Measurements from ENCODE around the gene HECTD4. TPM values are rescaled to one million over a fixed set of nuclear protein-coding genes. Genes with fewer than 3 reads are reported as not detected.

The HECTD4 gene
- polyA plus RNA-seq, 1 donor = 38.1 TPM

DNA sequence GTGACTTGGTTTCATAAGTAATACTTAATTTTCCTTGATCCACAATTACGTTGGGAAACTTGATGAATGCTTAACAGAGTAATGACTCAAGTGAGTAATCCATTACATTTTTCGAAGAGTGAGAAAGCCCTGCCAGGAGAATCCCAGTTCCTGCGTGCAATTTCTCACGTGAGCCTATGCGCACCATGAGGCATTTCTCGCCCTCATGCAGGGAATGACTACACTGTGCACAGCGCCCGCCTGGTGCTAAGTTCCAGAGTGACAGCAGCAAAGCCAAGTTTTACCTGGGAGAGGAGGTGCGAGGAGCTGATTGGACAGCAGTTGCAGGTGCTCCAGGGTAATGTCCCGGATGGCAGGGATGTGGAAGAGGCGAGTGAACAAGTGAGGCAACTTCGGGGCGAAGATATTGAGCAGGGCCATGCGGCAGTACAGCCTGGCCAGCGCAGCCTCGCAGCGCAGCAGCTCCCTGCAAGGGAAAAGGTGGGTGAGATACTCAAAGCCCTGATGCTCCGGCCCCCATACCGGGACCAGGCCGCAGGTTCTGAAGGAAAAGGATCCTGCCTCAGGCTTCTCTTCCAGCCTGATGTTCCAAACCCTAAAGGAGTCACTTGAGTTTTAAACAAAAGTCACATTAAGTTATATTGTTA is 187.5 kb downstream of the HECTD4 start:
- Histone ChIP-seq H3K27ac (ENCODE audit: low read length) (no peak overlapping the region), H3K4me3 (ENCODE audit: low read length) (no peak overlapping the region), H3K36me3 (ENCODE audit: control insufficient read depth, insufficient read depth, low read length) (peaks cover 70% of the 10 kb centered on the region), H3K4me1 (ENCODE audit: control insufficient read depth, insufficient read depth, low read length) (no peaks in the 10 kb centered on the region), H3K27me3 (ENCODE audit: control insufficient read depth, insufficient read depth, low read length) (no peaks in the 10 kb centered on the region), H3K9me3 (ENCODE audit: control insufficient read depth, low read depth, low read length) (no peaks in the 10 kb centered on the region)
- WGBS (ENCODE audit: insufficient coverage, low lambda C conversion rate) = 100% methylated on average over 1 of the region's 20 CpGs
- no peak for DNase-seq

DNA sequence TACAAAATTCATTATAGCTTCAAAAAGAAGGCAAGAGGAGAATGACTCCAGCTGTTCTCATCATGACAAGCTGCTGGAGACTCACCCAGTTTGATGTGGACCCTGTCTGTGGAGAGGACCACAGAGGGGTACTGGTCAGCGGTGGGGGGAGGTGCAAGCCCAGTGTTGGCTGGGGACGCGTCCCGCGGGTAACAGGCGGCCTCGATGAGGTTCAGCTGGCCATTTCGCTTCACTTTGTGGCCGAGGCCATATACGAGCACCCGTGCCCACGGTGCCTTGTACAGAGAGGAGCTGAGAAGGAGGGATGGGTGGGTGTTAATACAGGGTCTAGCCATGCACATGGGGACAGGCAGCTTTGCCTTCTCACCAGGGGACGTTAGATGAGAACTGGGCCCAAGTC is 189.8 kb downstream of the HECTD4 start:
- H3K27ac ChIP-seq (ENCODE audit: low read length) = no peak overlapping the region
- H3K9me3 ChIP-seq (ENCODE audit: control insufficient read depth, low read depth, low read length) = no peaks in the 10 kb centered on the region
- H3K4me3 ChIP-seq (ENCODE audit: low read length) = no peak overlapping the region
- no peaks in the 10 kb centered on the region for H3K4me1 ChIP-seq (ENCODE audit: control insufficient read depth, insufficient read depth, low read length)
- no CpG with 5 or more reads among the region's 13 CpGs for WGBS (ENCODE audit: insufficient coverage, low lambda C conversion rate)
- peaks cover 65% of the 10 kb centered on the region for H3K36me3 ChIP-seq (ENCODE audit: control insufficient read depth, insufficient read depth, low read length)
- no peak for DNase-seq
- H3K27me3 ChIP-seq (ENCODE audit: control insufficient read depth, insufficient read depth, low read length) = no peaks in the 10 kb centered on the region

DNA sequence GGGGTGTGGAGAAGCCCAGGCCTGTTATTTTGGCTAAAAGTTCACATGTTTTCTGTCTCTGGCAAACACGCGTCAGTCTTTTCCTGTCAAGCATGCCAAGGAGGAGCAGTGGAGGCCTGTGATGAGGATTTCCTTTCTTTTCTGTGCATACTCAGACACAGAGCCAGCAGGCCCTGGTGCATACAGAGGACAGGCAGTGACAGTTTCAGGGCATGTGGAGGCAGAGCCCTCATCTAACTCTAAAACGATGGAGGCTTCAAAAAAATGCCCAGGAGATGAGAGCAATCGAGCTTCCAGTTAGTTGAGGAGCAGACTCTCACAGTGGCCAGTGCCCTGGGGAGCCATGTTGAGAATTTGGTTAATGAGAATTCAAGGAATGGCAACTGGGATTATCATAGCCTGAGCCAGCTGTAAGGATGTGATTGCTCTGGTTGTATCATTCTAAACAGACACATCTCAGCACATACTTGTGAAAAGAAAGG is 190.3 kb downstream of the HECTD4 start:
- no peaks in the 10 kb centered on the region for H3K27me3 ChIP-seq (ENCODE audit: control insufficient read depth, insufficient read depth, low read length)
- no CpG with 5 or more reads among the region's 4 CpGs for WGBS (ENCODE audit: insufficient coverage, low lambda C conversion rate)
- H3K36me3 ChIP-seq (ENCODE audit: control insufficient read depth, insufficient read depth, low read length) = peaks cover 66% of the 10 kb centered on the region
- H3K9me3 ChIP-seq (ENCODE audit: control insufficient read depth, low read depth, low read length) = no peaks in the 10 kb centered on the region
- no peak for DNase-seq
- no peak overlapping the region for H3K27ac ChIP-seq (ENCODE audit: low read length)
- no peak overlapping the region for H3K4me3 ChIP-seq (ENCODE audit: low read length)
- H3K4me1 ChIP-seq (ENCODE audit: control insufficient read depth, insufficient read depth, low read length) = no peaks in the 10 kb centered on the region

DNA sequence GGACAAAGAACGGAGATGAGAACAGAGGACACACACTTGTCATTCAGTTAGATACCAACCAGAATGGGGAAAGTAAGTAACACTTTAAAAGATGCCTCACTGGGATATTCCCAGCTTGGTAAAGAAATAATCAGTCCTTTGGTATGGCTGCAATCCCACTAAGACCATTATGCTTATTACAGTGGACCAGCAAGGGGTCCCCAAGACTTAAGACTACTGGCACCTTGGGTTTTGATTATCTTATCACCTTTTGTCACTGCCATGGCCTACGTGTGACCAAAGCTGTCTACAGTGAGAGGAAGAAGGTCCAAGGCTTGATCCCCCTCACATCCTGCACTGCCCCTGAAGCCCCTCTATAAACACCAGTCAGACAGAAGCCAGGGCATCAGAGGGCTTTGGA is 191.0 kb downstream of the HECTD4 start:
- no peak for DNase-seq
- no CpG with 5 or more reads among the region's 2 CpGs for WGBS (ENCODE audit: insufficient coverage, low lambda C conversion rate)
- H3K27ac ChIP-seq (ENCODE audit: low read length) = no peak overlapping the region
- H3K4me1 ChIP-seq (ENCODE audit: control insufficient read depth, insufficient read depth, low read length) = no peaks in the 10 kb centered on the region
- peaks cover 63% of the 10 kb centered on the region for H3K36me3 ChIP-seq (ENCODE audit: control insufficient read depth, insufficient read depth, low read length)
- no peak overlapping the region for H3K4me3 ChIP-seq (ENCODE audit: low read length)
- H3K27me3 ChIP-seq (ENCODE audit: control insufficient read depth, insufficient read depth, low read length) = no peaks in the 10 kb centered on the region
- H3K9me3 ChIP-seq (ENCODE audit: control insufficient read depth, low read depth, low read length) = no peaks in the 10 kb centered on the region

DNA sequence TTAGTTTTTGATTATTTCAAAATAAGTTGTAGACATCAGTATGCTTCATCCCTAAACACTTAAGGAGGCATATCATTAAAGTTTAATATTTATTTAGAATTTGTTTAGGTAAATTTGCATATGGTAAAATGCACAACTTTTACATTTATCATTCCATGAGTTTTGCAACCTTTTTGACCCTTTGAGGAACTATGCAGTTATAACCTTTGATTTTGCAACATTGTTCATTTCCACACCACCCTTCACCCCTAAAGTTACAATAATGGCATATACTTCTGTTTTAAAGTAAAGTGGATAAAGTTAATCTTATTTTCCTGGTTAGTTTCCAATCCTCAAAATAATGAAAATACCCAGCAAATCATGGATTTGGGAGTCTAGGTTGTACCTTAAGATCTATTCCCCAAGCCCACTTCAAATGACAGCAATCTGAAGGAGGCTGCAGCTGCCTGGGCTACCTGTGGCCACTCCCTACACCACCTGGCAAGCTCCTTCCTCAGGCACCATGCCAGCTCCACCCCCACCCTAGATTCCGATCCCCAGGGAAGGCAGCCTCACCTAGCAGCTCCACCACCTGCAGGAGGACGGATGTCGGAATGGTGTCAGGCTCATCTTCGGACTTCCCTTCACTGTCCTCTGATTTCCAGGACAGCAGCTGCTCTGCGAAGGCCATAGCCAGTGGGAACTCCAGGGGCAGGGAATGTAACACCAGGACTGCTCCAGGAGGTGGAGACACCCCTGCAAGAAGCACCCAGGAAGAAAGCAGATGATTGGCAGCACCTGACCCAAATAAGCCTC is 191.8 kb downstream of the HECTD4 start:
- WGBS (ENCODE audit: insufficient coverage, low lambda C conversion rate) = no CpG with 5 or more reads among the region's 5 CpGs
- Histone ChIP-seq H3K4me1 (ENCODE audit: control insufficient read depth, insufficient read depth, low read length) (no peaks in the 10 kb centered on the region), H3K27ac (ENCODE audit: low read length) (no peak overlapping the region), H3K9me3 (ENCODE audit: control insufficient read depth, low read depth, low read length) (no peaks in the 10 kb centered on the region), H3K27me3 (ENCODE audit: control insufficient read depth, insufficient read depth, low read length) (no peaks in the 10 kb centered on the region), H3K4me3 (ENCODE audit: low read length) (no peak overlapping the region), H3K36me3 (ENCODE audit: control insufficient read depth, insufficient read depth, low read length) (peaks cover 65% of the 10 kb centered on the region)
- DNase-seq = no peak

DNA sequence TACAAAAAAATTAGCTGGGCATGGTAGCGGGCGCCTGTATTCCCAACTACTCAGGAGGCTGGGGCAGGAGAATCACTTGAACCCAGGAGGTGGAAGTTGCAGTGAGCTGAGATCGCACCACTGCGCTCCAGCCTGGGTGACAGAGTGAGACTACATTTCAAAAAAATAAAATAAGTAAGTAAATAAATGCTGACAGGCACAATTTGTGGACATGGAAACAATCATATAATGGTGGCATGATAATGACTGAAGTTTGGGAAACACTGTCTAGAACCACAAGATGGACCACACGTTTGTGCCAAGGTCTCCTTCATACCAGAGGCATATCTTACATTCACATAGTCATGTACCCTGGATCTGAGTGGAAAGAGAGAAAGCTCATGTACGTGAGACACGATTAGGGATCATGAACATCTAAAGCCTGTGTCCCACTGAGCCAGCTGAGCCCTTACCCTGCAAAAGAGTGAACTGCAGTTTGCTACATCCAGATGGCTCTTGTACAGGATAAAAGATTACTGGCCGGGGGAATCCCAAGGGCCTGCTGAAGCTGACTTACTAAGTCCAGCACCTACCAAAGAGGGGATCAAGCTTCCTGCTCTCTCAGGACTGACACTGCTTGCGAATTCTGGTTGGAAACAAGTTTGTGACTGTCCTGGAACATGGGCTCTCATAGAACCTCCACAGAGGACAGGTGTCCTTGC is 194.0 kb downstream of the HECTD4 start:
- Histone ChIP-seq H3K27me3 (ENCODE audit: control insufficient read depth, insufficient read depth, low read length) (no peaks in the 10 kb centered on the region), H3K36me3 (ENCODE audit: control insufficient read depth, insufficient read depth, low read length) (peaks cover 67% of the 10 kb centered on the region), H3K9me3 (ENCODE audit: control insufficient read depth, low read depth, low read length) (no peaks in the 10 kb centered on the region), H3K4me1 (ENCODE audit: control insufficient read depth, insufficient read depth, low read length) (no peaks in the 10 kb centered on the region), H3K27ac (ENCODE audit: low read length) (no peak overlapping the region), H3K4me3 (ENCODE audit: low read length) (no peak overlapping the region)
- no peak for DNase-seq
- WGBS (ENCODE audit: insufficient coverage, low lambda C conversion rate) = 100% methylated on average over 2 of the region's 9 CpGs

DNA sequence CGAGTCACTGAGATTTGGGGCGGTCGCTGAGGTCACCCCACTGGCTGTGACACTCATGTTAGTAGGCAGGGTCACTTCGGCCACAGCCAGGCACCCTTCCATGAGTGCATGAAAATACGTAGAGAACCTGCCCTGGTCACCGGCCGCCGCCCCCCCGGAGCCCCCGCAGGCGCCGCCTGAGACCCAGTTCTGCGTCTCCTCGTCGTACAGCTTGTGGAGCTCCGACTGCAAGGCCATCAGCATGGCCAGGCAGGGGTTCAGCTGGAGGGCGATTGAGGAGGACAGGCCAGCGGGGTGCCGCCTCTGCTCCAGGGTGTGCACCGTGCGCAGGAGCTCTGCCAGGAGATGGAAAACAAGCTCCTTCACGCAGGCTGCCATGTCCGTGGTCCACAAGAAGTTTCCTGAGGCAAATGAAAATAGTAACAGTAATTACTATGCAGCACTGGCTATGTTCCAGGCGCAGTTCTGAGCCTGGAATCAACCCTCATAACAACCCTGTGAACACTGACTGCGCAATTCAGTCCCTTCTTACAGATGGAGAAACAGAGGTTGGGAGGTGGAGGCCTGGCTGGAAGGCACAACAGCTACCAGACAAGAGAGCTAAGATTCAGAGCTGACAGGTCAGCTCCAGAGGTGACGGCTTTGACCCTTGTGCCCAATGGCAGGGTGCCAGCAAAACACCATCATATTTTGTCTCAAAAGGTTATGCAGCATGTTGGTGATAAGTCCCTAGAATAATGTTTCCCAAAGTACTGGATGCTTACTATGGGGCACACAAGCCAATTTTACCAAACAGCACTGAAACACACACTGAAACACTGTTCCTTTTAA is 196.9 kb downstream of the HECTD4 start:
- WGBS (ENCODE audit: insufficient coverage, low lambda C conversion rate) = 90% methylated on average over 2 of the region's 26 CpGs
- no peak for DNase-seq
- no peaks in the 10 kb centered on the region for H3K4me1 ChIP-seq (ENCODE audit: control insufficient read depth, insufficient read depth, low read length)
- H3K36me3 ChIP-seq (ENCODE audit: control insufficient read depth, insufficient read depth, low read length) = peaks cover 48% of the 10 kb centered on the region
- H3K9me3 ChIP-seq (ENCODE audit: control insufficient read depth, low read depth, low read length) = no peaks in the 10 kb centered on the region
- no peaks in the 10 kb centered on the region for H3K27me3 ChIP-seq (ENCODE audit: control insufficient read depth, insufficient read depth, low read length)
- no peak overlapping the region for H3K27ac ChIP-seq (ENCODE audit: low read length)
- H3K4me3 ChIP-seq (ENCODE audit: low read length) = no peak overlapping the region

DNA sequence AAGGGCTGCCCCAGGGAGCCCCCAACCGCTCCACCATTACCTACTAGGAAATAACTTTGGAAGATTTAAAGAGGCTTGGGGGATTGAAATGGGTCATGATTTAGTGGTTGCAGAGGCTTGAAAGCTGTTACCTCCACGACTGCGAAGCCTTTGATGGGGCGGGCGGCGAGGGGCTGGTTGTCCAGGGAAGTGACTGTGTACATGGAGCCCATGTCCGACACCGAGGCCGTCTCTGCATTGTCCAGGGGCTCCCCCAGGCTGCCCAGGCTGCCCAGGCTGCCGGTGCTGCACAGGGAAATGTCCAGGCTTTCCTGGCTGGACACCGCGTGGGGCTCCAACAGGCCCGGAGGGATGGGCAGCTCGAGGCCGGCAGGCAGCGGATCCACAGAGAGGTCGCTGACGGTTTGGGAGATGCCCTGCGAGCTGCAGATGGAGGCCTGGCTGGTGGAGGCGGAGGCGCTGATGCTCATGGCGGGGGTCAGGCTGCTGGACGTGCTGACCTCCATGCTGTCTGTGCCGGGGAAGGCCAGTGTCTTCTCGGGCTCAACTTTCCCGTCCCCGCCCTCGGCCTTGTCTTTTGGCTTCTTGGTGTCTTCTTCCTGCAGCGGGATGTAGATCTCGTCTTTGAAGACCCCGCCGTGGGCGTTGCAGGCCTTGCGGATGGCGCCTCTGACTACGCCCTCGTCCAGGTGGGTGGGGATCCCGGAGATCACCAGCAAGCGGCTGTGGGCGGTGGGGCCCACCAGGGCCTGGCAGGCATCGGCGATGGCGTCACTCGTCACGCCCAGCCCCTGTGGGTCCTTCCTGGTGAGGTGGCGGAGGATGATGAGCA is 198.0 kb downstream of the HECTD4 start:
- Histone ChIP-seq H3K27ac (ENCODE audit: low read length) (no peak overlapping the region), H3K27me3 (ENCODE audit: control insufficient read depth, insufficient read depth, low read length) (no peaks in the 10 kb centered on the region), H3K4me1 (ENCODE audit: control insufficient read depth, insufficient read depth, low read length) (no peaks in the 10 kb centered on the region), H3K36me3 (ENCODE audit: control insufficient read depth, insufficient read depth, low read length) (peaks cover 52% of the 10 kb centered on the region), H3K4me3 (ENCODE audit: low read length) (no peak overlapping the region), H3K9me3 (ENCODE audit: control insufficient read depth, low read depth, low read length) (no peaks in the 10 kb centered on the region)
- no peak for DNase-seq
- WGBS (ENCODE audit: insufficient coverage, low lambda C conversion rate) = no CpG with 5 or more reads among the region's 46 CpGs

DNA sequence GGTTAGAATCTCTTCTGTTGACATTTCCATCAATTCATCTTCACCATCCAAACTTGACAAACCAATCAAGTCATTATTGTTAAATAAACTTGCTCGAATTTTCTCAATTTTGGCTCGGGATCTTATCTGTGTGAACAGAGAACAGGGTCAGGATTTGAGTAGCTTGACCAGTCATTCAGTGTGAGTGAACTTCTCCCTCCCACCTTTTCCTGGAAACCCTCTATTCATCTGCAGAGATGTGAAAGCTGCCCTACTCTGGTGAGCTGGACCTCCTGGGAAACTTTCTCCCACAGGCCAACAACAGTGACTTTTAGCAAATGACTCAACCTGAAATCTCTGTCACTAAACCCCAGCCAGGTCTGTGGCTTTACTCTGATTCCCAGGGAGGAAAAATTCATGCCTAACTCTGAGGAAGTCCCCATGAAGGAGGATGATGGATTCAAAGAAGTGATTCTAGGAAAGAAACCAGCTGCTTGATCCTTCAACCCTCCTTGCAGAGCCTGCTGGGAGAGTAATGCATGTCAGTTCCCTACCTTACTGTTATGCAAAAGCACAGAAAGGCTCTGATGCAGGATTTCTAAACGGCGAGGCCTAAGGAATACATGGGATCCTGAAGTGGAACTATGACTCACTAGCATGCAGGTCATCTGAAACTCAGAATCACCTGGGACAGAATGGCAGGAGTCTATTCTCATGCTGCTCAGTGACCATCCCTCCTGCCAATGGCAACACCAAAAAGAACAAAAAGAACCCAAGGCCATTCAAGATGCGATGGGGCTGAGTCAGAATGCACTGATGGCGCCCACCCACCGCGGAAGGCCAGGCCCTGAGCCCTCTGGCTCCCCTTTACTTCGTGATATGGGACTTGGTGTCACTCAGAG is 198.8 kb downstream of the HECTD4 start:
- Histone ChIP-seq H3K4me3 (ENCODE audit: low read length) (no peak overlapping the region), H3K4me1 (ENCODE audit: control insufficient read depth, insufficient read depth, low read length) (no peaks in the 10 kb centered on the region), H3K9me3 (ENCODE audit: control insufficient read depth, low read depth, low read length) (no peaks in the 10 kb centered on the region), H3K27ac (ENCODE audit: low read length) (no peak overlapping the region), H3K36me3 (ENCODE audit: control insufficient read depth, insufficient read depth, low read length) (peaks cover 58% of the 10 kb centered on the region), H3K27me3 (ENCODE audit: control insufficient read depth, insufficient read depth, low read length) (no peaks in the 10 kb centered on the region)
- DNase-seq = no peak
- WGBS (ENCODE audit: insufficient coverage, low lambda C conversion rate) = 50% methylated on average over 1 of the region's 9 CpGs
